Cardiac fibroblast (primary cell): ENCODE data around the gene MED13L.

Experiments used
- DNase-seq, 2 donors: peaks; one replicate each; pipeline versions ENCODE4 v3.0.0 to v3.0.0-alpha.2; 2010; ENCODE audit warnings: low read depth in 2 of 2
- H3K4me3 ChIP-seq, 2 donors: replicated peaks in 1 of 2; 1 replicate in 1 of 2; 2 replicates in 1 of 2; pipeline ENCODE4 v1.5.1; 2011; ENCODE audit warnings: low read depth in 2 of 2, low read length in 2 of 2, mild to moderate bottlenecking in 2 of 2, moderate library complexity in 1 of 2
- TF ChIP-seq, protein P1 (sequence below): IDR thresholded peaks from one replicate; pipeline ENCODE4 v1.5.1; 2011; ENCODE audit warnings: low read depth, mild to moderate bottlenecking, low read length, inconsistent platforms

The MED13L gene

GRCh38 chr12:116266631-116267349 lies 10.7 kb downstream of the MED13L start:
- DNase-seq, result peak; percentile 31 to 48
- H3K4me3 ChIP-seq, result no peak overlapping the region
- TF ChIP-seq, protein P1, sequence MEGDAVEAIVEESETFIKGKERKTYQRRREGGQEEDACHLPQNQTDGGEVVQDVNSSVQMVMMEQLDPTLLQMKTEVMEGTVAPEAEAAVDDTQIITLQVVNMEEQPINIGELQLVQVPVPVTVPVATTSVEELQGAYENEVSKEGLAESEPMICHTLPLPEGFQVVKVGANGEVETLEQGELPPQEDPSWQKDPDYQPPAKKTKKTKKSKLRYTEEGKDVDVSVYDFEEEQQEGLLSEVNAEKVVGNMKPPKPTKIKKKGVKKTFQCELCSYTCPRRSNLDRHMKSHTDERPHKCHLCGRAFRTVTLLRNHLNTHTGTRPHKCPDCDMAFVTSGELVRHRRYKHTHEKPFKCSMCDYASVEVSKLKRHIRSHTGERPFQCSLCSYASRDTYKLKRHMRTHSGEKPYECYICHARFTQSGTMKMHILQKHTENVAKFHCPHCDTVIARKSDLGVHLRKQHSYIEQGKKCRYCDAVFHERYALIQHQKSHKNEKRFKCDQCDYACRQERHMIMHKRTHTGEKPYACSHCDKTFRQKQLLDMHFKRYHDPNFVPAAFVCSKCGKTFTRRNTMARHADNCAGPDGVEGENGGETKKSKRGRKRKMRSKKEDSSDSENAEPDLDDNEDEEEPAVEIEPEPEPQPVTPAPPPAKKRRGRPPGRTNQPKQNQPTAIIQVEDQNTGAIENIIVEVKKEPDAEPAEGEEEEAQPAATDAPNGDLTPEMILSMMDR, result no peak

- H3K4me3 ChIP-seq, result no peak overlapping the region
- peak; percentile 25 to 26 for DNase-seq
- TF ChIP-seq, protein P1, result peak; percentile 16
These were observed 11.3 kb downstream of the MED13L start for GRCh38 chr12:116266168-116266601.

DNA sequence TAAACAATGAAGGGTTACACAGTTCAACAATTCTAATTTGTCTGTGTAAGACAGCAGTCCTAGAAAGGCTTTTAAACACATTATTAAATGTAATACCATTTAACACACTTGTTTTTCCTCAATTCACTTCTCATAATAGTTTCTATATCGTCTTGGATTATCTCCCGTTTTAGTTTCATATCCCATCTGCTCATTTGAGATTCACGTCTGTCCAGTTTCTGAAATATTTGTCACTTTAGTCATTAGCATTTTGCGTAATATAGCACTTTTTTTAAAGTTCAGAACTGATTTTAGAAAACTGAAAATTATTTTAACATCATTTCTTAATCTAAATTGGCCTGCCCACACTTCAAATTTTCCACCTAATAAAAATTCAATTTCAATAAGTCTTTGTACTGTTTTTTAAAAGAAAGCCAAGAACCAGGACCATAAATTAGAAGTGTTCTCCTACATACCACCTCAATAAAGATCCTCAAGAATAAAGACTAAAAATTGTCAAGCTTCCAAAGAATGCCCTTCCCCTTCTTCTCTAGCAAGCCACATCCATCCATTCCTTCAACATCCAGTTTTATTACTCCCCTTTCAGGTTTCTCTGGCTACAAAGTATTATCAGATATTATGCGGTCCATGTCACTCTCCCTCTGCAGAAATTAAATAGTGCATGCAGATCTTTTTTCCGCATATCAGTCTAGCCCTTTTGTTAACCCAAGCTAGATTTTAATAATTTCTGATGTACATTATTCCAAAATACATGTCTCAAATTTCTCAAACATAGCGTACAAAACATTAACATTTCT lies 11.9 kb downstream of the MED13L start:
- DNase-seq, result peak; percentile 24 to 40
- TF ChIP-seq, protein P1, result no peak
- no peak overlapping the region for H3K4me3 ChIP-seq

DNA sequence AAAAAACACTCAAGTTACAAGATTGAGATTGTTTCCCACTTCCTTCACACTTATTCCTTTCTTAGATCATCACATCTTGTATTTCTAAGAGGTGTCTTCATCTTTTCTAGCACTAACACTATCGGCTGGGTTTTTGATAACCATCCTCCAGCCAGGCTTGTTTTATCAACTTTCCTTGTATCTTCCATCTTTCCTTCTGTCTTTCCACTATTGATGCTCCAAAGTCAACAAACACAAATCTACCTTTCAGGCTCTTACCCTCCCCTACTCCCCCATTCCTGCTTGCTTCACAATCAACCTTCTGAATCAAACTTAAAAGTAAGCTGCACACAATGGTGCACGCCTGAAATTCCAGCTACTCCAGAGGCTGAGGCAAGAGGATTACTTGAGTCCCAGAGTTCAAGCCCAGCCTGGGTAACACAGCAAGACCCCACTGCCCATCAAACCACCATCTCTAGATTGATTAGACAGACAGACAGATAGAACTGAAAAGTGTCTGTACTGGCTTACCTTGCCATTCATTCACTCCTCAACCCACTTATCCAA lies 12.9 kb downstream of the MED13L start:
- TF ChIP-seq, protein P1, result no peak
- no peak for DNase-seq
- H3K4me3 ChIP-seq, result no peak overlapping the region

GRCh38 chr12:116263844-116264243 lies 13.6 kb downstream of the MED13L start:
- no peak overlapping the region for H3K4me3 ChIP-seq
- TF ChIP-seq, protein P1, result no peak
- DNase-seq, result peak in 1 of 2 donors; percentile 31

GRCh38 chr12:116263431-116263830 lies 14.1 kb downstream of the MED13L start:
- TF ChIP-seq, protein P1, result no peak
- H3K4me3 ChIP-seq, result no peak overlapping the region
- no peak for DNase-seq
